Sigmoid colon (tissue), 4 donors: Measurements from ENCODE around the gene CYP24A1.

Experiments used
- EP300 ChIP-seq, 4 donors: sonication (generic); formaldehyde crosslinking; IDR thresholded peaks; one replicate each; pipeline ENCODE4 v1.6.1; 2017; ENCODE audit warnings: antibody characterized with exemption in 4 of 4
- POLR2A ChIP-seq, 2 donors: fragments of 450-650 bp; IDR thresholded peaks; one replicate each; pipeline ENCODE4 v1.6.1; 2016; ENCODE audit warnings: antibody characterized with exemption in 2 of 2, mild to moderate bottlenecking in 2 of 2, moderate library complexity in 2 of 2
- POLR2AphosphoS5 ChIP-seq, 4 donors: sonication (generic); formaldehyde crosslinking; IDR thresholded peaks; one replicate each; pipeline ENCODE4 v1.6.1; 2017; ENCODE audit warnings: antibody characterized with exemption in 4 of 4
- TF ChIP-seq, protein P1 (sequence below), 4 experiments: fragments of 450-650 bp in 3 of 4; fragments of 200-600 bp in 1 of 4; IDR thresholded peaks; one replicate each; pipeline ENCODE4 v1.5.1; 2016 to 2019; ENCODE audit warnings: antibody characterized with exemption in 4 of 4, mild to moderate bottlenecking in 3 of 4, moderate library complexity in 2 of 4

DNA sequence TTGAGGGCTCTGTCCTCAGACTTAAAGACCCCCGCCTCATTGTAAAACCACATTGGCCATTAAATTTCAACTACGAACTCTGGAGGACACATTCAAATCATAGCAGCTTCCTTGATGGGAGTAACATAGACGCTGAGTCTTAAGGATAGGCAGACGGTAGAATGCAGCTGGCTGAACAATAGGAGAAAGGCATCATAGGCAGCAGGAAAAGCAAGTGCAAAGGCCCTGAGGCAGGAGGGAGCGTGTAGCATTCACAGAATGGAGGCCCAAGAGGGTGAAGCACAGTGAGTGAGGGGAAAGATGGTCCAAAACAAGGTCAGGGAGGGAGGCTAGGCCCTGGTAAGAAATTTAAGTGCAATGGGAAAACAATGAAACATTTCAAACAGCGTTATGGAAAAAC, 25.5 kb upstream of the CYP24A1 start:
- TF ChIP-seq, protein P1, sequence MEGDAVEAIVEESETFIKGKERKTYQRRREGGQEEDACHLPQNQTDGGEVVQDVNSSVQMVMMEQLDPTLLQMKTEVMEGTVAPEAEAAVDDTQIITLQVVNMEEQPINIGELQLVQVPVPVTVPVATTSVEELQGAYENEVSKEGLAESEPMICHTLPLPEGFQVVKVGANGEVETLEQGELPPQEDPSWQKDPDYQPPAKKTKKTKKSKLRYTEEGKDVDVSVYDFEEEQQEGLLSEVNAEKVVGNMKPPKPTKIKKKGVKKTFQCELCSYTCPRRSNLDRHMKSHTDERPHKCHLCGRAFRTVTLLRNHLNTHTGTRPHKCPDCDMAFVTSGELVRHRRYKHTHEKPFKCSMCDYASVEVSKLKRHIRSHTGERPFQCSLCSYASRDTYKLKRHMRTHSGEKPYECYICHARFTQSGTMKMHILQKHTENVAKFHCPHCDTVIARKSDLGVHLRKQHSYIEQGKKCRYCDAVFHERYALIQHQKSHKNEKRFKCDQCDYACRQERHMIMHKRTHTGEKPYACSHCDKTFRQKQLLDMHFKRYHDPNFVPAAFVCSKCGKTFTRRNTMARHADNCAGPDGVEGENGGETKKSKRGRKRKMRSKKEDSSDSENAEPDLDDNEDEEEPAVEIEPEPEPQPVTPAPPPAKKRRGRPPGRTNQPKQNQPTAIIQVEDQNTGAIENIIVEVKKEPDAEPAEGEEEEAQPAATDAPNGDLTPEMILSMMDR (IDR thresholded peaks at IDR 0.05) = no peak
- TF ChIP-seq POLR2A (IDR thresholded peaks at IDR 0.05) (no peak), EP300 (IDR thresholded peaks at IDR 0.05) (no peak), POLR2AphosphoS5 (IDR thresholded peaks at IDR 0.05) (no peak)
